CD14-positive monocyte (primary cell): Measurements from ENCODE around the gene PLA2G2E. TPM values are rescaled to one million over a fixed set of nuclear protein-coding genes. Genes with fewer than 3 reads are reported as not detected.

Experiments used
- DNase-seq, 3 donors: peaks; one replicate each; pipeline ENCODE4 v3.0.0-alpha.2; 2011 to 2022
- H2AFZ ChIP-seq: 2 replicates; pipeline ENCODE4 v1.6.0; 2012; ENCODE audit warnings: mild to moderate bottlenecking, low read depth, low read length, inconsistent platforms; ENCODE audit not compliant: insufficient read depth, poor library complexity, severe bottlenecking
- H3K27ac ChIP-seq, 2 donors: 1 replicate in 1 of 2; 2 replicates in 1 of 2; pipeline ENCODE4 v1.5.1; 2012 to 2013; ENCODE audit warnings: low read length in 2 of 2, control low read depth in 1 of 2, inconsistent platforms in 1 of 2, low read depth in 1 of 2, mild to moderate bottlenecking in 1 of 2
- H3K27me3 ChIP-seq, 2 donors: one replicate each; pipeline versions ENCODE4 v1.6.0 to v1.6.1; 2011 to 2013; ENCODE audit warnings: low read length in 2 of 2; ENCODE audit not compliant: control insufficient read depth in 2 of 2, insufficient read depth in 2 of 2
- H3K36me3 ChIP-seq, 2 donors: replicated peaks in 1 of 2; 1 replicate in 1 of 2; 2 replicates in 1 of 2; pipeline versions ENCODE4 v1.5.1 to v1.6.1; 2012 to 2013; ENCODE audit warnings: low read length in 2 of 2, control low read depth in 1 of 2, inconsistent platforms in 1 of 2, mild to moderate bottlenecking in 1 of 2; ENCODE audit not compliant: insufficient read depth in 2 of 2, control insufficient read depth in 1 of 2
- H3K4me1 ChIP-seq, 2 donors: 1 replicate in 1 of 2; 2 replicates in 1 of 2; pipeline versions ENCODE4 v1.5.1 to v1.6.1; 2012 to 2013; ENCODE audit warnings: low read length in 2 of 2, control low read depth in 1 of 2, inconsistent platforms in 1 of 2, mild to moderate bottlenecking in 1 of 2, moderate library complexity in 1 of 2; ENCODE audit not compliant: insufficient read depth in 2 of 2, control insufficient read depth in 1 of 2
- H3K4me2 ChIP-seq: replicated peaks from 2 replicates; pipeline ENCODE3; 2012; ENCODE audit warnings: low read length, moderate library complexity, mild to moderate bottlenecking; ENCODE audit not compliant: poor library complexity, severe bottlenecking; ENCODE audit errors: extremely low read depth
- H3K4me3 ChIP-seq, 3 experiments: fragments of 200-600 bp in 1 of 3; sonication (generic) in 1 of 3; replicated peaks in 1 of 3; 1 replicate in 2 of 3; 2 replicates in 1 of 3; pipeline ENCODE4 v1.5.1; 2011 to 2013; ENCODE audit warnings: low read length in 3 of 3, mild to moderate bottlenecking in 3 of 3, control low read depth in 2 of 3, low read depth in 2 of 3, inconsistent platforms in 1 of 3, moderate library complexity in 1 of 3
- H3K79me2 ChIP-seq: 2 replicates; pipeline ENCODE4 v1.6.0; 2012; ENCODE audit warnings: mild to moderate bottlenecking, control low read depth, inconsistent platforms, low read length, moderate library complexity; ENCODE audit not compliant: insufficient read depth
- H3K9ac ChIP-seq: 2 replicates; pipeline ENCODE4 v1.6.0; 2017; ENCODE audit warnings: low read length, mild to moderate bottlenecking; ENCODE audit not compliant: insufficient read depth, poor library complexity, severe bottlenecking
- H3K9me3 ChIP-seq, 2 donors: replicated peaks in 1 of 2; 1 replicate in 1 of 2; 2 replicates in 1 of 2; pipeline versions ENCODE4 v1.5.1 to v1.6.1; 2012 to 2013; ENCODE audit warnings: low read length in 2 of 2, control low read depth in 1 of 2; ENCODE audit not compliant: control insufficient read depth in 1 of 2, insufficient read depth in 1 of 2
- H4K20me1 ChIP-seq: 2 replicates; pipeline ENCODE4 v1.6.0; 2012; ENCODE audit warnings: mild to moderate bottlenecking, low read length, control low read depth, moderate library complexity; ENCODE audit not compliant: insufficient read depth
- H3K27ac Mint-ChIP-seq, 7 donors: one replicate each; pipeline ENCODE4 v1.8.0; 2020; ENCODE audit warnings: mild to moderate bottlenecking in 7 of 7, mixed read lengths in 7 of 7, moderate library complexity in 6 of 7, inconsistent platforms in 2 of 7
- H3K27me3 Mint-ChIP-seq, 3 donors: one replicate each; pipeline ENCODE4 v1.8.0; 2021 to 2022; ENCODE audit warnings: low read depth in 3 of 3, mild to moderate bottlenecking in 3 of 3, mixed read lengths in 3 of 3, moderate library complexity in 3 of 3, inconsistent platforms in 1 of 3
- H3K36me3 Mint-ChIP-seq, 2 donors: one replicate each; pipeline ENCODE4 v1.8.0; 2020; ENCODE audit warnings: mixed read lengths in 2 of 2, inconsistent platforms in 1 of 2, mild to moderate bottlenecking in 1 of 2
- H3K4me1 Mint-ChIP-seq: one replicate; pipeline ENCODE4 v1.8.0; 2020; ENCODE audit warnings: mild to moderate bottlenecking, mixed read lengths
- H3K4me3 Mint-ChIP-seq, 2 donors: one replicate each; pipeline ENCODE4 v1.8.0; 2020; ENCODE audit warnings: mild to moderate bottlenecking in 2 of 2, mixed read lengths in 2 of 2, moderate library complexity in 1 of 2
- H3K9me3 Mint-ChIP-seq, 7 donors: one replicate each; pipeline ENCODE4 v1.8.0; 2020 to 2022; ENCODE audit warnings: mixed read lengths in 7 of 7, mild to moderate bottlenecking in 6 of 7, moderate library complexity in 6 of 7, inconsistent platforms in 2 of 7
- WGBS: methylation state at CpG from one replicate; pipeline ENCODE4 v1.1.5; 2013; ENCODE audit warnings: missing lambda C conversion rate; ENCODE audit not compliant: insufficient coverage; 5-methylcytosine and 5-hydroxymethylcytosine counted together
- intact Hi-C, 2 donors: fragments of 100-400 bp; cut with micrococcal nuclease; formaldehyde crosslinking; loops; one replicate each; pipeline versions ENCODE4 v1.15.0 to v1.15.1; 2023
- polyA plus RNA-seq, 3 donors: library from polyadenylated mRNA; depleted of rRNA in 1 of 3; unstranded in 2 of 3; stranded (reverse) in 1 of 3; fragments of 300-500 nt in 2 of 3; fragments of >200 nt in 1 of 3; fragmentation: Illumina TruSeq in 2 of 3; gene quantifications; 1 replicate in 2 of 3; 2 replicates in 1 of 3; pipeline ENCODE4 v1.2.3, GENCODE V29; 2012 to 2021
- TF ChIP-seq, protein P1 (sequence below): fragments of 200-600 bp; IDR thresholded peaks from one replicate; pipeline ENCODE4 v1.8.0; 2022; ENCODE audit warnings: antibody characterized with exemption, mild to moderate bottlenecking

Gene PLA2G2E
- polyA plus RNA-seq, 3 donors = not detected

DNA sequence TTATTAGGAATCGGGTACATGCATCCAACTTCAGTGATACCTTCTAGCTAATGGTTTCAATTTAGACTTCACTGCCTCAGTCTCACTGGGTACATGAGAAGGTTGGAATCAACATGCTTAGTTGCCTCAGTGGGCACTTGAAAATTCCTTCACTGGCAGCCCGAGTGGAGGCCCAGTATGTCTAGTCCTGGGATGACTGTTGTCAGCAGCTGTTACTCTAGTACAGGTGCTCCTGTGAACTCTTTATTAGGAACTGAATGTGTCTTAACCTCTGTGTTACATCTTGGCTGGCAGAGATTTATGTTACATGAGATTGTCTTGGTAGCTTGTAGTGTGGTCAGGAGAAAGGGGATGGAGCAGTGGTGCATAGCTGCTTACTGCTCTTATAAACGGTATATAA lies 13.4 kb downstream of the PLA2G2E start:
- Histone ChIP-seq H3K27me3 (no peaks in the 10 kb centered on the region), H3K9me3 (no peaks in the 10 kb centered on the region), H3K9ac (no peak overlapping the region), H3K79me2 (no peaks in the 10 kb centered on the region), H3K4me1 (no peaks in the 10 kb centered on the region), H3K36me3 (peaks cover 57 to 100% of the 10 kb centered on the region in 2 donors), H3K4me3 (no peak overlapping the region), H2AFZ (no peak overlapping the region), H4K20me1 (no peaks in the 10 kb centered on the region), H3K27ac (no peak overlapping the region), H3K4me2 (no peak overlapping the region)
- Mint-ChIP-seq H3K27ac (no peak overlapping the region), H3K4me1 (no peaks in the 10 kb centered on the region), H3K27me3 (no peaks in the 10 kb centered on the region), H3K9me3 (no peaks in the 10 kb centered on the region), H3K4me3 (no peak overlapping the region), H3K36me3 (peaks cover 77 to 86% of the 10 kb centered on the region in 2 donors)
- 100% methylated on average over 1 of the region's 3 CpGs for WGBS
- DNase-seq = no peak
- intact Hi-C loops = loop anchor here in 1 of 2 donors (5.0 kb wide), 1 partner anchor 582 kb away; no protein-coding TSS in a partner anchor
- TF ChIP-seq, protein P1, sequence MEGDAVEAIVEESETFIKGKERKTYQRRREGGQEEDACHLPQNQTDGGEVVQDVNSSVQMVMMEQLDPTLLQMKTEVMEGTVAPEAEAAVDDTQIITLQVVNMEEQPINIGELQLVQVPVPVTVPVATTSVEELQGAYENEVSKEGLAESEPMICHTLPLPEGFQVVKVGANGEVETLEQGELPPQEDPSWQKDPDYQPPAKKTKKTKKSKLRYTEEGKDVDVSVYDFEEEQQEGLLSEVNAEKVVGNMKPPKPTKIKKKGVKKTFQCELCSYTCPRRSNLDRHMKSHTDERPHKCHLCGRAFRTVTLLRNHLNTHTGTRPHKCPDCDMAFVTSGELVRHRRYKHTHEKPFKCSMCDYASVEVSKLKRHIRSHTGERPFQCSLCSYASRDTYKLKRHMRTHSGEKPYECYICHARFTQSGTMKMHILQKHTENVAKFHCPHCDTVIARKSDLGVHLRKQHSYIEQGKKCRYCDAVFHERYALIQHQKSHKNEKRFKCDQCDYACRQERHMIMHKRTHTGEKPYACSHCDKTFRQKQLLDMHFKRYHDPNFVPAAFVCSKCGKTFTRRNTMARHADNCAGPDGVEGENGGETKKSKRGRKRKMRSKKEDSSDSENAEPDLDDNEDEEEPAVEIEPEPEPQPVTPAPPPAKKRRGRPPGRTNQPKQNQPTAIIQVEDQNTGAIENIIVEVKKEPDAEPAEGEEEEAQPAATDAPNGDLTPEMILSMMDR = no peak

DNA sequence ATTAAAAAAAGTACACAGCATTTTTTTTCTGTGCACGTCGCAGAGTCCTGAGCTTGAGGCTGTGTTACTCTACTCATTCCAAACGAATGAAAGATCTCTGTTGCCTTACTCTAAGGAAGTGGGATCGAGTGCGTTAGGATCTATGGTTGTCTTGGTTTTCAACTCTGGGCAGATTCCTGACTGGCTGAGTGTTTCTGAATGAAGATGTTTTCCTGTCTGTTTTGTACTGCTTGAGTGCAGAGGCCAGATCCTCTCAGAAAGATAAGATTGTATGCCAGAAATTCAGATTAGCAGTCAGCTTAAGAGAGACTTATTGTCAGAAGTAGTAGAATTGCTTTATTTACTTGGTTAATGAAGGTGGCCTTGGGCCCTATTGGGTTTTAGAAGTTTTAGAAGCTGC lies 14.0 kb downstream of the PLA2G2E start:
- DNase-seq = no peak
- Mint-ChIP-seq H3K9me3 (no peaks in the 10 kb centered on the region), H3K36me3 (peaks cover 77 to 90% of the 10 kb centered on the region in 2 donors), H3K4me1 (no peaks in the 10 kb centered on the region), H3K27me3 (no peaks in the 10 kb centered on the region), H3K4me3 (no peak overlapping the region), H3K27ac (no peak overlapping the region)
- Histone ChIP-seq H3K27ac (no peak overlapping the region), H2AFZ (no peak overlapping the region), H3K27me3 (no peaks in the 10 kb centered on the region), H3K4me2 (no peak overlapping the region), H3K36me3 (peaks cover 59 to 100% of the 10 kb centered on the region in 2 donors), H3K79me2 (no peaks in the 10 kb centered on the region), H3K9ac (no peak overlapping the region), H4K20me1 (no peaks in the 10 kb centered on the region), H3K4me3 (no peak overlapping the region), H3K9me3 (no peaks in the 10 kb centered on the region), H3K4me1 (no peaks in the 10 kb centered on the region)
- TF ChIP-seq, protein P1 = no peak
- WGBS = 100% methylated on average over 2 of the region's 5 CpGs
- intact Hi-C loops = no loop called here
